HG02938 (cell line): ENCODE measurements around the gene PAX8.
"Not testable (repeated sequence)": the region's sequence is repeated elsewhere in the genome, so short reads cannot be mapped to it uniquely, and the experiment has no call there.

Experiments used
- ATAC-seq: cut with Tn5 transposase; IDR thresholded peaks from one replicate; pipeline ENCODE4 v1.9.1; 2021; ENCODE audit warnings: mild to moderate bottlenecking, moderate library complexity; ENCODE audit not compliant: unreplicated experiment

Gene PAX8

GRCh38 chr2:113278742-113279139 lies at the start of gene PAX8:
PAX8 (minus strand) TSS chr2:113278921; CDS start chr2:113278394, 527 bp downstream.
- ATAC-seq = no peak

GRCh38 chr2:113328043-113328442 lies 49.3 kb upstream of the PAX8 start:
- ATAC-seq = no peak

GRCh38 chr2:113325161-113325731 lies 46.5 kb upstream of the PAX8 start:
- not testable (repeated sequence) for ATAC-seq

GRCh38 chr2:113324684-113325160 lies 46.0 kb upstream of the PAX8 start:
- no peak for ATAC-seq

GRCh38 chr2:113323129-113323528 lies 44.4 kb upstream of the PAX8 start:
- not testable (repeated sequence) for ATAC-seq

- not testable (repeated sequence) for ATAC-seq
These were observed 41.4 kb upstream of the PAX8 start for GRCh38 chr2:113320106-113320505.

- ATAC-seq = not testable (repeated sequence)
These were observed 40.2 kb upstream of the PAX8 start for GRCh38 chr2:113318941-113319340.

GRCh38 chr2:113316085-113316484 lies 37.4 kb upstream of the PAX8 start:
- ATAC-seq = no peak

GRCh38 chr2:113314663-113315062 lies 35.9 kb upstream of the PAX8 start:
- not testable (repeated sequence) for ATAC-seq

GRCh38 chr2:113314176-113314575 lies 35.5 kb upstream of the PAX8 start:
- not testable (repeated sequence) for ATAC-seq

GRCh38 chr2:113311781-113312180 lies 33.1 kb upstream of the PAX8 start:
- not testable (repeated sequence) for ATAC-seq

GRCh38 chr2:113311191-113311590 lies 32.5 kb upstream of the PAX8 start:
- ATAC-seq = not testable (repeated sequence)

GRCh38 chr2:113309655-113310387 lies 31.1 kb upstream of the PAX8 start:
- ATAC-seq = no peak

- ATAC-seq = not testable (repeated sequence)
These were observed 30.1 kb upstream of the PAX8 start for GRCh38 chr2:113308784-113309183.

GRCh38 chr2:113306207-113306606 lies 27.5 kb upstream of the PAX8 start:
- ATAC-seq = not testable (repeated sequence)

GRCh38 chr2:113305749-113306148 lies 27.0 kb upstream of the PAX8 start:
- ATAC-seq = not testable (repeated sequence)

- no peak for ATAC-seq
These were observed 26.4 kb upstream of the PAX8 start for GRCh38 chr2:113305146-113305545.

- no peak for ATAC-seq
These were observed 26.0 kb upstream of the PAX8 start for GRCh38 chr2:113304702-113305101.

- ATAC-seq = not testable (repeated sequence)
These were observed 23.7 kb upstream of the PAX8 start for GRCh38 chr2:113302216-113302980.

GRCh38 chr2:113300281-113300680 lies 21.6 kb upstream of the PAX8 start:
- ATAC-seq = no peak

- no peak for ATAC-seq
These were observed 19.5 kb upstream of the PAX8 start for GRCh38 chr2:113298176-113298575.
